Measurements from ENCODE around the gene ATP5PO.
"Not testable (repeated sequence)": the region's sequence is repeated elsewhere in the genome, so short reads cannot be mapped to it uniquely, and the experiment has no call there.

The ATP5PO gene

DNA sequence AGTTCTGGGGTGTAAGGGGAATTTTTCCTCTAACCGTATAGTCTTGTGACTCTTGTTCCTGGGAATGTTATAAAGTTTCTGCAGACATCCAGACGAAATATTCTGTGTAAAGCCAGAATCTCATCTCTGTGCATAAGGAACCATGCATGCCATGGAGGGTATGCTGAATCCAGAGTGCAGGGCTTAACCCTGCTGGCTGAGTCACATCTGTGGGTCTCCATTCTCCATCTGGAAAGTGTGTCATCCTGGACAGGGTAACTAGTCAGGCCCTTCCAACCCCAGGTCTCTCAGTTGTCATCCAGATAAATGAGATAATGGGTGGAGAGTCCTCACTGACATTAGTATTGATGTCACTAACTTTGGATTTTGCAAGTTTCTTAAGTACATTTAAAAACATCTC is 48.8 kb downstream of the ATP5PO start:
- no peak for DNase-seq (ENCODE audit: low spot score)

- DNase-seq (ENCODE audit: low spot score) = no peak
Measured at GRCh38 chr21:33865996-33866575, 49.5 kb downstream of the ATP5PO start.

DNA sequence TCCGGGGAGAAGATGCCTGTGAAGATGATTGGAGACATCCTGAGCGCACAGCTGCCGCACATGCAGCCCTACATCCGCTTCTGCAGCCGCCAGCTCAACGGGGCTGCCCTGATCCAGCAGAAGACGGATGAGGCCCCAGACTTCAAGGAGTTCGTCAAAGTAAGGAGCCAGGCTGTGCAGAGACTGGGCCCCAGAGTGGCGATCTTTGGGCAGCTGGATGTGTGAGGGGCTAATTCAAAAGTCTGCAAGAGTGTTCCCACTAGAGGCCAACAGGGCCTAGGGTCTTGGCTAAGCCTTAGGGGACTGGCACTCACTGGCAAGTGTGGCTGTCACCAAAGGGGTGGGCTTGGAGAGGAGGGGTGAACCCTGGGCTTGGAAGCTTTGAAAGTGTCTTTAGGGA is 50.4 kb downstream of the ATP5PO start:
- no peak for DNase-seq (ENCODE audit: low spot score)

DNA sequence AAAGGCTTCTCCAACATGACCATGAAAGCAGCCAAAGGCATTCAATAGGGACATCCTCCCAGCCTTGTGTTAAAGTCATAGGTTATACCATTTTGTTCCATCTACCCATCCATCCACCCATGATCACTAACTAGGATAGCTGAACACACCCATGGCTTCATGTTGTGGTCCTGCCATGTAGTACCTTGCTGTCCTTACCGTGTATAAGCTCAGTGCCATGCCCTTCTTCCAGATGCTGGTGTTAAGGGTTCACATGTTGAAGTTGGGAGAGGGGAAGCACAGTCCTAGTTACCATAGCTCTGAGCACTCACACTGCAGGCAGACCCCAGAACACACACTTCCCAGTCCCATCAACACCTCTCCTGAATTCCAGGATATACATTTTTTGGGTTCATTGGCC is 51.5 kb downstream of the ATP5PO start:
- no peak for DNase-seq (ENCODE audit: low spot score)

DNA sequence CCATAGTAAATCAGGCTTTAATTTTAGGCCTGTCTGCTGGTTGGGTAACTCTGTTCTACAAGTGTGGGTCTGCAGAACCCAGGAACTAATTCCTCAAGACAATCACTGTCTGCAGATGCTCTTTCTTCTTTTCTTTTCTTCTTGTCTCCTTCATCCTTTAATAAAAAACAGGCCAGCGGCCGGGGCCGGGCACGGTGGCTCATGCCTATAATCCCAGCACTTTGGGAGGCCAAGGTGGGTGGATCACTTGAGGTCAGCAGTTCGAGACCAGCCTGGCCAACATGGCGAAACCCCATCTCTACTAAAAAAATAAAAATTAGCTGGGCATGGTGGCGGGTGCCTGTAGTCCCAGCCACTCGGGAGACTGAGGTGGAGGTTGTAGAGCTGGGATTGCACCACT is 52.4 kb downstream of the ATP5PO start:
- DNase-seq (ENCODE audit: low spot score) = not testable (repeated sequence)

- DNase-seq (ENCODE audit: low spot score) = no peak
Measured at GRCh38 chr21:33861125-33861524, 54.5 kb downstream of the ATP5PO start.

DNA sequence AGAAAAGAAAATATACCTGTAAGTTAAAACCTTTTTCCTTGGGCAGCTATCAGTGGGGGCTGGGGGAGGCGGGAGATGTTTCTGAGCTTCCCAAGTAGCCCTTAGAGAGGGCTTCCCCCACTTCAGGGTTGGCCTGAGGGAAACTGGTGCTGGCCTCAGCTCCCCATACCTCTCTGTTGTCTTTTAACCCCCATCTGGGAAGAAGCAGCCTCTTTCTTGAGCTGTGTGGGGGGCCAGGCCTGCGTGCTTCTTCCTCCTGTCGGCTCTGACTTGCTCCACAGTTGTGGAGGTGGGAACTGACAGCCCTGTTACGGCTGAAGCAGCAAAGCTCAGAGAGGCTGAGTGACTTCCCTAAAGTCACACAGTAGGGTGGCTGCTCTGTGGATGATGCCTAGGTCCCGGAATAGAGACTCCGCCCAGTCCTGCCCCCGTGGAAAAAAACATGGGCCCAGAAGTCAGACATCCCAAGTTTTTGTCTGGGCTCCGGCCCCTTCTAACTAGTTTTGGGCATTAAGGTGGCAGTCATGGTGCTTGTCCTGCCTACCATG is 55.2 kb downstream of the ATP5PO start:
- no peak for DNase-seq (ENCODE audit: low spot score)

DNA sequence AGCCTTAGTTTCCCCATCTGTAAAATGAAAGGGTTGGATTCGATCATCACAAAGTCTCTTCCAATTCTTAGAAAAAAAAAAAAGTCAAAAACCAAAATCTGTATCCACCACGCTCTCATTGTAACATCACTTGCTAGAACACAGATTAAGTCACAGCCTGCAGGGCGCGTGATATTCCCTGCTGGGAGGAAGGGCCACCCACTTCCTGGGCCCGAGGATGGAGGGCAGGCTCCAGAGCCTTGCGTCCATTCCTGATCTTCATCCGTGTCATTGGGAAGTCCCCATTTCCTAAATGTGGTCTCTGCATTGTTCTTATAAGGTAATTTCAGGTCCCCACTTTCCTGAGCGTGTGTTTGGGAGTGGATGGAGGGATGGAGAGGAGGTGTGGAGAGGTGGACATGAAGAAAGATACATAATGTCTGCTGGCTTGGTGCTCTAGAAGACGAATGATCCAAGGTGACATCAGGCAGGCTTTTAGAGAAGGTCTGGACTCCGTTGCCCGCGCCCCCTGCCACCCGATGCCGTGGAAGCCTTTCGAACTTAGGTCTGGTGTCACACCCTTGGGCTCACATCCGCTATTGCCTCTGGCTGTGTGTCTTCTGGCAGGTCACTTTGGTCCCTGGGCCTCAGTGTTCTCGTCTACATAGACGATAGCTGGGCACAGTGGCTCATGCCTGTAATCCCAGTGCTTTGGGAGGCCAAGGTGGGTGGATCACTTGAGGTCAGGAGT is 56.1 kb downstream of the ATP5PO start:
- DNase-seq (ENCODE audit: low spot score) = no peak

- no peak for DNase-seq (ENCODE audit: low spot score)
Measured at GRCh38 chr21:33858667-33859372, 56.8 kb downstream of the ATP5PO start.

- DNase-seq (ENCODE audit: low spot score) = no peak
Measured at GRCh38 chr21:33857846-33858666, 57.5 kb downstream of the ATP5PO start.

DNA sequence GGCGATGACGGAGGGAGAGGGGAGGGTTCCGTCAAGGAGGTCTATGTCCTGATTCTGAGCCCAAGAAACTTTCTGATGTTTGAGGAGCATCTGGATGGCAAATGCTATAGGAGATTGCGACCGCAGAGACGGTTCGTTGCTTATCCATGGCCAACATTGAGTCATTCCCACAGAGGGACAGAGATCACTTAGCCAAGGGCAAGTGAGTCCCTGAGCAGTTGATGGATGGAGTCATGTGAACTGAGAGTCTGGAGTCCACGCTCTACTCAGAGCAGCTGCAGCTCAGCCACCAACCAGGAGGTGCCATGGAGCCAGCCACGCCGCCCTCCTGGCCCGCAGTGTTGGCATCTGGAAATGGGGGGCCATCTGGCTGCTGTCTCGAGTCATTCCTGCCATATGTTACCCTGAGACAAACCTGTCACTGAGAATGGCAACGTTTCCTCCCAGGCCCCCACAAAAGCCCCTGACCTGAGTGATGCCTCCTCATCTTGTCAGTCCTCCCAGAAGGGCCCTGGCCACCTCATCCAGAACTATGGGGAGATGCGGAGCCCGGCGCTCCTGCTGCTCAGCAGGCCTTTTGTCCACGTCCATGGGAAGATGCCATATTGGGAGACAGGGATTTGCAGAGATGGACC is 58.6 kb downstream of the ATP5PO start:
- no peak for DNase-seq (ENCODE audit: low spot score)

DNA sequence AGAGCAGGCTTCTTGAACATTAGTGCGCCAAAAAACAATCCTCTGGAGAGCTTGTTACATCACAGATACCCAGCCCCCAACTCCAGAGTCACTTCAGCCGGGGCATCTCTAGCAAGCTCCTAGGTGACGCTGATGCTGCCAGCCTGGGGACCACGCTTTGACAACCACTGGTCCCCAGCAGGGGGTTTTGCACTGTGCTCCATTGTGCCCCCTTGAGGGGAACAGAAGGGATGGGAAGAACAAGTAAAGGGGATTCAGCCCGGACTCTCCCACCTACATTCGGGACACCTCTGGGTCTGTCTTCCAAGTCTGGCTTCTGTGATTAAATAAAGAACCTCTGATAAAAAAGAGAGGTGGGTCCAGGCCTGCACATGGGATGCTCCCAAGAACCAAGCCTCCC is 60.4 kb downstream of the ATP5PO start:
- DNase-seq (ENCODE audit: low spot score) = no peak

DNA sequence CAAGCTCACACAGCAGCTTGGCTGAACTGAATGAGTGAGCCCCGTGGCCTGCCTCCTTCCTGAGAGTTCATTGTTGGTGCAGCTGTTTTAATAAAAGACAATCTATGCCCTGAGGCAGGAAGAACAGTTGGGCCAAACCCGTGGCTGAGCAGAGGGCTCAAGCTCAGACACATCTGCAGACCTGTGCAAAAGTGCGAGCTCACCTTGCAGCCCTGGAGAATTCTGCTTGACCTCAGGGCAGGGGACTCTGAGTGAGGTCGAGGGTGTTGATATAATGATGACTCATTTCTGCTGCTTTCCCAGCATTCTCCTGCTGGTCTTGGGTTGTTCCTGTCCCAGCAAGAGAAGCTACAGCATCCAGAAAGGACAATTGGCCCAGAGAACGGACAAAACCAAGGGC is 61.0 kb downstream of the ATP5PO start:
- peak; percentile 4 for DNase-seq (ENCODE audit: low spot score)

Measured in kidney capillary endothelial cell (primary cell).